Duodenal mucosa (tissue), 2 donors: ENCODE measurements around the gene RTTN.
A peak's percentile ranks its signal among the peaks of the same experiment; 100 is the strongest.

ENCODE experiments used
- H3K27ac ChIP-seq: one replicate; pipeline ENCODE4 v1.7.0; 2013; ENCODE audit warnings: low read depth, low read length
- H3K27me3 ChIP-seq, 2 donors: one replicate each; pipeline ENCODE4 v1.7.0; 2013; ENCODE audit warnings: low read length in 2 of 2, control low read depth in 1 of 2; ENCODE audit not compliant: insufficient read depth in 2 of 2, control insufficient read depth in 1 of 2
- H3K36me3 ChIP-seq, 2 donors: one replicate each; pipeline ENCODE4 v1.7.0; 2013; ENCODE audit warnings: low read length in 2 of 2, control low read depth in 1 of 2; ENCODE audit not compliant: insufficient read depth in 2 of 2, control insufficient read depth in 1 of 2
- H3K4me1 ChIP-seq, 2 donors: one replicate each; pipeline ENCODE4 v1.7.0; 2013; ENCODE audit warnings: low read length in 2 of 2, control low read depth in 1 of 2; ENCODE audit not compliant: insufficient read depth in 2 of 2, control insufficient read depth in 1 of 2
- H3K4me3 ChIP-seq, 2 donors: one replicate each; pipeline ENCODE4 v1.7.0; 2013; ENCODE audit warnings: low read length in 2 of 2, low read depth in 1 of 2
- H3K9ac ChIP-seq, 2 donors: one replicate each; pipeline ENCODE4 v1.7.0; 2013; ENCODE audit warnings: low read length in 2 of 2, low read depth in 1 of 2
- H3K9me3 ChIP-seq, 2 donors: one replicate each; pipeline ENCODE4 v1.7.0; 2013; ENCODE audit warnings: low read length in 2 of 2, control low read depth in 1 of 2; ENCODE audit not compliant: control insufficient read depth in 1 of 2

The RTTN gene

GRCh38 chr18:69957747-69958146, 247.7 kb downstream of the RTTN start:
- Histone ChIP-seq H3K9me3 (no peaks in the 10 kb centered on the region), H3K27me3 (no peaks in the 10 kb centered on the region), H3K36me3 (no peaks in the 10 kb centered on the region), H3K9ac (no peak overlapping the region), H3K4me3 (no peak overlapping the region), H3K4me1 (peaks cover 0 to 4% of the 10 kb centered on the region in 2 donors), H3K27ac (no peak overlapping the region)

DNA sequence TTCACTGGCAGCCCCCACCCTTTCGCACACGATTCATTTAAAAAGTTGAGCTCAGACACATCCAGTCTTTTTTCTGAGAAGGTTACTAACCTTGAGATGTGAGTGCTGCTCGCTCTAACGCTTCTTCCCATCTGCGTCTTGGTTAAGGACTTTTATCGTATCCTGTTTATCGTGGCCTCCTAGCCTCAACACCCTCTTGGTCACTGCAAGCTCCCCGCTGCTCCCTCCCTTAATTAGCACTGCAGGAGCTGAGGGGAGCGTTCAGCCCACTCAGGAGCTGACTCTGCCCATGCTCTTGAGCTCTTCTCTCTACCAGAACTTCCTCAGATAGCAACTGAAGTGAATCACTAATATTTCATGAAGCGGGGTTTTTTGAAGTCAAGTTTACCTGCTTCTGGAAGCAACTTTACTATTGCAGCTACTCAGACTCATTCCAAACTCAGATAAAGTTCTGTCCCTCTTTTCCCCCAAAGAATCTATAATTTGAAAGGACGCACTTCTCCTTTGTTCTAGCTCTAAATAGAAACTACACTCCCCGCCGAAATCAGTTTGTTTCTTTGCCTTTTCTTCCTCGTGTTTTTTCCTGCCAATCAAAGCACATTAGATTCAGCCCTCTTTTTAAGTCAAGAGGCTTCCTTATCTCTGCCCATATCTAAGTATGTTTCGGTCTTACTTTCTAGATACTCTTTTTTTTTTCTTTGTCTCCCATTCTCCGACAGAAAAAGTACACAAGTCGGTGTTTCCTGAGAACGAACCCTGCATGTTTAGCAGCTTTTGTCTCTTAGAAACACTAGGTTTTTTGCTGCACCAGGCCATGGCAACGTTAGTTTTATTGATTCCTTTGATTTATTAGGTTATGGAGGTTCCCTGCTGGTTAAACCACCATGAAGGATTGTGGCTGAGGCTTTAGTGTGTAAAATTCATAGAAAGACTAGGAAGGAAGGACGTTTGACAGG, 248.5 kb downstream of the RTTN start:
- no peak overlapping the region for H3K27ac ChIP-seq
- no peaks in the 10 kb centered on the region for H3K9me3 ChIP-seq
- no peaks in the 10 kb centered on the region for H3K27me3 ChIP-seq
- H3K4me1 ChIP-seq, result peaks cover 0 to 4% of the 10 kb centered on the region in 2 donors
- H3K9ac ChIP-seq, result peak overlapping the region in 1 of 2 donors; percentile 21
- H3K36me3 ChIP-seq, result no peaks in the 10 kb centered on the region
- H3K4me3 ChIP-seq, result peak overlapping the region; percentile 36 to 48

DNA sequence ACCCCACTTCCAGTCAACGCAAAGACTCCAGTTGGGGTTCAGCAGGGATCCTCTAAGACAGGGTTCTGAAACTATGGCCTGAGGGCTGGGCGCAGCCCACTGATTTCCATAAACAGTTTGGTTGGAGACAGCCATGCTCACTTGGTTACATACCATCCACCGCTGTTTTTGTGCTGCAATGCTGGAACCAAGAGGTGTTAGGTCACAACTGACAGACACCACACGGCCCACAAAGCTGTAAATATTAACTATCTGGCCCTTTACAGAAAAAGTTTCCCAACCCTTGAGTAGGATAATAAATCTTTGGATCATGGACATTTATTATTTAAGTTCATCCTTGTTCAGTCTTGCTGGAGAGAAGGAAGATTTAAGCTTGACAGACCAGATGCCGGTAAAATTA, 249.4 kb downstream of the RTTN start:
- no peaks in the 10 kb centered on the region for H3K9me3 ChIP-seq
- no peak overlapping the region for H3K4me3 ChIP-seq
- H3K27me3 ChIP-seq, result no peaks in the 10 kb centered on the region
- H3K9ac ChIP-seq, result no peak overlapping the region
- no peak overlapping the region for H3K27ac ChIP-seq
- H3K36me3 ChIP-seq, result no peaks in the 10 kb centered on the region
- peaks cover 0 to 4% of the 10 kb centered on the region in 2 donors for H3K4me1 ChIP-seq

- H3K9me3 ChIP-seq, result no peaks in the 10 kb centered on the region
- H3K27ac ChIP-seq, result no peak overlapping the region
- no peaks in the 10 kb centered on the region for H3K27me3 ChIP-seq
- H3K9ac ChIP-seq, result no peak overlapping the region
- peaks cover 2 to 11% of the 10 kb centered on the region in 2 donors for H3K4me1 ChIP-seq
- no peak overlapping the region for H3K4me3 ChIP-seq
- H3K36me3 ChIP-seq, result no peaks in the 10 kb centered on the region
These were observed 250.6 kb downstream of the RTTN start for GRCh38 chr18:69954719-69955480.

GRCh38 chr18:69953191-69953590, 252.3 kb downstream of the RTTN start:
- Histone ChIP-seq H3K9me3 (no peaks in the 10 kb centered on the region), H3K4me1 (peaks cover 5 to 17% of the 10 kb centered on the region in 2 donors), H3K4me3 (no peak overlapping the region), H3K36me3 (no peaks in the 10 kb centered on the region), H3K27ac (no peak overlapping the region), H3K9ac (no peak overlapping the region), H3K27me3 (no peaks in the 10 kb centered on the region)
